GM12891 (cell line): ENCODE results near the gene HSD17B12.

Source experiments
- POLR2A ChIP-seq: IDR thresholded peaks from 2 replicates; pipeline ENCODE4 v1.6.1; 2011; ENCODE audit warnings: low read depth, low read length, control low read depth
- POLR2AphosphoS5 ChIP-seq: IDR thresholded peaks from 2 replicates; pipeline ENCODE4 v1.6.1; 2011; ENCODE audit warnings: low read depth, low read length, control low read depth
- POU2F2 ChIP-seq: IDR thresholded peaks from 2 replicates; pipeline ENCODE4 v1.6.1; 2011; ENCODE audit warnings: low read depth, mild to moderate bottlenecking, control low read depth, low read length, moderate library complexity
- TAF1 ChIP-seq: IDR thresholded peaks from 2 replicates; pipeline ENCODE4 v1.6.1; 2011; ENCODE audit warnings: low read depth, low read length, control low read depth

- TF ChIP-seq POLR2A (no peak), TAF1 (no peak), POU2F2 (no peak), POLR2AphosphoS5 (no peak)
These were observed 126.4 kb downstream of the HSD17B12 start for GRCh38 chr11:43806976-43807375.
